HG03064 (cell line): Measurements from ENCODE around the gene CABP7.
A peak's percentile ranks its signal among the peaks of the same experiment; 100 is the strongest.
"Not testable (repeated sequence)": the region's sequence is repeated elsewhere in the genome, so short reads cannot be mapped to it uniquely, and the experiment has no call there.

Source experiments
- ATAC-seq: cut with Tn5 transposase; IDR thresholded peaks from one replicate; pipeline ENCODE4 v1.9.1; 2021; ENCODE audit warnings: low read depth; ENCODE audit not compliant: unreplicated experiment

Gene CABP7

GRCh38 chr22:29742326-29742725 is 22.5 kb downstream of the CABP7 start:
- ATAC-seq, result no peak

DNA sequence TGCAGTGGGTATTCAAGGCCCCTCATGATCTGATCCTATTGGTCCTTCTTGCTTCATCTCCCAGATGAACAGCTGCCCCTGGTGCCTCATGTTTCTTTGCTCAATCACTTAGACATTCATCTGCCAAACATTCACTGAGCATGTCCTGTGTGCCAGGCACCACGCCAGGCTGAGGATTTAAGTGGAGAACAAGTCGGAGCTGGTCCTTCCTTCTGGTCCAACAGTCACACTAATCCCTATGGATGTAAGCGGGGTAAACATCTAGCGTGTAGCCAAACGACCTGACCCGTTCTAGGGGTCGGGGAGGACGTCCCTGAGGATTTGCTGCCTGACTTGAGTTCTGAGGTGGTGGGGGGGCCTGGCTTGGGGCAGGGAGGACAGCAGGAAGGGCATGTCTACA is 25.1 kb downstream of the CABP7 start:
- no peak for ATAC-seq

GRCh38 chr22:29747832-29748231 is 28.0 kb downstream of the CABP7 start:
- ATAC-seq, result no peak

GRCh38 chr22:29748248-29748893 is 28.6 kb downstream of the CABP7 start:
- ATAC-seq, result no peak

DNA sequence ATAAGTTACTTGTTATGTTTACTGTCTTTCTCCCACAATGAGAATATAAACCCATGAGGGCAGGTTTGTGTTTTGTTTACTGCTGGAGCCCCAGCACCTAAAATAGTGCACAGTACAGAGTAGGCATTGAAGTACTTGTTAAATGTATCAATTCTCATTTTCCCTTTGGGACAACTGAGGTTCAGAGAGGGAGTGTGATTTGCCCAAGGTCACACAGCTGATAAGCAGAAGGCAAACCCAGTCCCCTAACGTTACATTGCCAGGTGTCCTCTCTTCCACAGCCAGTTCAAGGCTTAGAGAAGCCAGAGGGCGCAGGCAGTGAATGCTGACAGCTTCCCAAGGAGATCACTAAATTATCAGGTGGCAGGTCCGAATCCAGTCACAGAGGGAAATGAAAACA is 30.2 kb downstream of the CABP7 start:
- ATAC-seq, result no peak

DNA sequence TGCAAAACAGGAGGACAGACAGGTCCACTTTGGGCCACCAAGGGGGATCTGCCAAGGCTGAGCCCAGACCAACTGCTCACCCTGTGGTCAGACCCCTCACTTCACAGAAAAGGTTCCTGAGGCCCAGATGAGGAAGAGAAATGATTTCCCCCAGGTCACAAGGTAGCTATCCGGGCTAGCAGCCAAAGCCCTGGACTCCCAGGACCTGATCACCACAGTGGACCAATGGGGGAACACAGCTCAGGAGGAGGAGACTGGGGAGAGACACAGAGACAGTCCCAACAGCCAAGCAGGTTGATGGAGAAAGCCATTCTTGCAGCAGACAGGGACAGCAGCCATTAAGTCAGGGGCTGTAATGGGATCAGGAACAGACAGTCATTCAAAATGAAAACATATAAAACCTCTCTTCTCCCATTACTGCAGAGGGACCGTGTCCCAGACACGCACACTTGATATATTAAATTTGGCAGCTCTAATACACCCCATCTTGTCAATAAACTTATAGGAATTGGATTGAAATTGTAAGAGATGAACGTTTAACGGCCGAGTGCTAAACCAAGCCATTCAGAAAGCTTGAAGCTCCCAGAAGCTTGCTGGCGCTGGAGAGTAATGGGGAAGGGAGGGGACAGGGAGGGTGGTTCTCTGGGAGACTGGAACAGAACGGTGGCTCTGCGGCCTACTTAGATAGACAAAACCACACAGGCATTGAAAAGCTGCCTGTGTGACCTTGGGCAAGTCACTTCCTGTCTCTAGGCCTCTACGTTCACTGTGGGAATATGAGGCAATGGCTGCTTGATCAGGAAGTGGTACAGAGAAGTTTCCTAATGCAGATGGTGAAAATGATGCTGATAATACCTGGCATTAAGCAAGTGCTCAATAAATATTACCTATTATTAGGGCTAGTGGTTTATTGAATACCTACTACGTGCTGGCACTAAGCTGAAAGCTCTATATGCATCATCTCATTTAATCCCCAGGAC is 31.0 kb downstream of the CABP7 start:
- no peak for ATAC-seq

- ATAC-seq, result no peak
Measured at GRCh38 chr22:29751669-29752068, 31.9 kb downstream of the CABP7 start.

GRCh38 chr22:29753808-29754657 is 34.2 kb downstream of the CABP7 start:
- no peak for ATAC-seq

DNA sequence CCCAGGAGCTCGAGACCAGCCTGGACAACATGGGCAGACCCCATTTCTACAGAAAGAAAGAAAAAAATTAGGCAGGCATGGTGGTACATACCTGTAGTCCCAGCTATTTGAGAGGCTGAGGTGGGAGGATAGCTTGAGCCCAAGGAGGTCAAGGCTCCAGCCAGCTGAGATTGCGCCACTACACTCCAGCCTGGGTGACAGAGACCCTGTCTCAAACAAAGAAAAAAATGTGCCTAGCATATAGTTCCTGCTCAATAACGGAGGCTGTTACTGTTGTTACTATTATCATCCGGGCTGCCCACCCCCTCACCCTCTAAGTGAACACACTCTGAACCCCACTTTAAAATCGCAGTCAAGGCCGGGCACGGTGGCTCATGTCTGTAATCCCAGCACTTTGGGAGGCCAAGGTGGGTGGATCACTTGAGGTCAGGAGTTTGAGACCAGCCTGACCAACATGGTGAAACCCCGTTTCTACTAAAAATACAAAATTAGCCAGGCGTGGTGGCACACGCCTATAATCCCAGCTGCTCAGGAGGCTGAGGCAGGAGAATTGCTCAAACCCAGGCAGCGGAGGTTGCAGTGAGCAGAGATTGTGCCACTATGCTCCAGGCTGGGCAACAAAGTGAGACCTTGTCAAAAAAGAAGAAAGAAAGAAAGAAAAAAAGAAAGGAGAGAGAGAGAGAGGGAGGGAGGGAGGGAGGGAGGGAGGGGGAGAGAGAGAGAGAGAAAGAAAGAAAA is 35.0 kb downstream of the CABP7 start:
- not testable (repeated sequence) for ATAC-seq

DNA sequence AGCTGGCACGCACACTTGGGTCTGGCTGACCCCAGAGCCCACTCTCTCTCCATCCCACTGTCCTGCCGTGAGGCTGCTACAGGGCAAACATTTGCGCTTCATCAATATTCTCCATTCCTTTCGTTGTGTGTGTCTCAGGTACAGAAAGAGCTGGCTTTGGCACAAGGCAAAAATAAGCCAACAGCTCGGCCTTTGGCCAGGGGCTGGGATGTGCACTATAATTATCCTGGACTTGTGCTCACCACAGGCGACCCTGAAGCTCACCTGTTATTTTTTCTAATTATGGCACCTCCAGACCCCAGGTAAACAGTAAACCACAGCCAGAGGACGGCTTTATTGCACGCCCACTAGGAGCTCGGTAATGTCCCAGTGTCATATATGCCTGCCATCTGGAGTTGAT is 36.1 kb downstream of the CABP7 start:
- ATAC-seq, result no peak

GRCh38 chr22:29756341-29756740 is 36.5 kb downstream of the CABP7 start:
- no peak for ATAC-seq

DNA sequence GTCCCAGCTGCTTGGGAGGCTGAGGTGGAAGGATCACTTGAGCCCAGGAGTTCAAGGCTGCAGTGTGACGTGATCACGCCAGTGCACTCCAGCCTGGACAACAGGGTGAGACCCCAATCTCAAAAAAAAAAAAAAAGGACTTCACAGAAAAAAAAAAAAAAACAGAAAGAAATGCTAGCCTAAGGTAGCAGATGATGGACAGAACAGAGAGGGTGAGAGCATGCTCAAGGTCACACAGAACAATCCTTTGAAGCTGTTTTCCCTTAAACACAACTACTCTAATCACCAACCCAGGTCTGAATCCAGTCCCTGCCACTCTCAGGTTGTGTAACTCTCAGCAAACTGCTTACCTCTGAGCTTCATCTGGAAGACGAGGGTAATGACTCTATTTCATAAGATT is 37.3 kb downstream of the CABP7 start:
- ATAC-seq, result no peak

DNA sequence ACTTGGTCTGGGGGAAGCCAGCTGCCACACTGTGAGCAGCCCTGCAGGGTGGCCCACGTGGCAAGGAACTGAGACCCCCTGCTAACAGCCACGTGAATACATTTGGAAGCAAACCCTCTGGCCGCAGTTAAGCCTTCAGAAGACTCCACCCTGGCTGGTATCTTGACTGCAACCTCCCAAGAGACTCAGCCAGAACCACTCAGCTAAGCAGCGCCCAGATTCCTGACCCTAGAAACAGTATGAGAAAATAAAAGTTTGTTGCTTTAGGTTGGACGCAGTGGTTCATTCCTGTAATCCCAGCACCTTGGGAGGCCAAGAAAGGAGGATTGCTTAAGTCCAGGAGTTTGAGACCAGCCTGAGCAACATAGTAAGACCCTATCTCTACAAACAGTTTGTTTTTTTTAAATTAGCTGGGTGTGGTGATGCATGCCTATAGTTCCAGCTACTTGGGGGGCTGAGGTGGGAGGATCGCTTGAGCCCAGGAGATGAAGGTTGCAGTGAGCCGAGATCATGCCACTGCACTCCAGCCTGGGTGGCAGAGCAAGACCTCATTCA is 38.3 kb downstream of the CABP7 start:
- ATAC-seq, result no peak

DNA sequence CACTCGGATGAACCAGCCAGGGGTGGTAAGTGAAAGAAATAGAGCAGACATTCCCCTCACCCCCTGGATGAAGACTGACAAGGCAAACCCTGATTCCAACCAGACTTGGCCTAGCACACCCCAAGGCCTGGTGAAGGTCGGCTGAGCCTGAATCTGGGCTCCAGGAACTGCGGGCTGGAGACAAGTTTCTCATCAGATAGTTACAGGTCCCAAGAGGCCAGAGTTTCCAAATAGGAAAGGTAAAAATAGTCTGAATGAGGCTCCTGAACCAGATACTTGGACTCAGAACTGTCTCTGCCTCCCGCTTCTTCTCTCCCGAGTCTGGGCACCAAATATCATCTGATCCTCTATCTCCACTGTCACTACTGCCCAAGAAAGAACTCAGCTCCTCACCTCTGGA is 39.2 kb downstream of the CABP7 start:
- ATAC-seq, result no peak

GRCh38 chr22:29762263-29762662 is 42.5 kb downstream of the CABP7 start:
- no peak for ATAC-seq

- peak; percentile 17 for ATAC-seq
Measured at GRCh38 chr22:29765905-29766631, 46.3 kb downstream of the CABP7 start.

GRCh38 chr22:29766632-29767170 is 46.9 kb downstream of the CABP7 start, which contains the start of gene ZMAT5:
TSS of gene ZMAT5 (minus strand) at chr22:29767007. CDS start at chr22:29748544, 18,463 bp downstream.
- peak; percentile 83 for ATAC-seq

GRCh38 chr22:29767171-29768051 is 47.6 kb downstream of the CABP7 start, which contains the start of gene UQCR10:
TSS of gene UQCR10 (plus strand) at chr22:29767369. CDS start at chr22:29767399, 30 bp downstream.
- ATAC-seq, result peak; percentile 51
